NCI-H1694 (cell line): ENCODE data around the gene API5.

Experiments used
- DNase-seq: peaks from one replicate; lab custom pipeline; 2025; lab: John Stamatoyannopoulos, UW

The API5 gene

GRCh38 chr11:43360361-43361032 lies 48.7 kb downstream of the API5 start:
- no peak for DNase-seq

- DNase-seq = no peak
Measured at GRCh38 chr11:43366677-43367076, 54.9 kb downstream of the API5 start.

- no peak for DNase-seq
Measured at GRCh38 chr11:43367382-43368178, 55.8 kb downstream of the API5 start.

GRCh38 chr11:43376065-43376464 lies 64.3 kb downstream of the API5 start:
- no peak for DNase-seq

GRCh38 chr11:43376594-43376993 lies 64.8 kb downstream of the API5 start:
- no peak for DNase-seq

- no peak for DNase-seq
Measured at GRCh38 chr11:43377389-43377788, 65.6 kb downstream of the API5 start.

GRCh38 chr11:43378897-43379296 lies 67.1 kb downstream of the API5 start:
- DNase-seq = no peak

- no peak for DNase-seq
Measured at GRCh38 chr11:43381802-43382201, 70.0 kb downstream of the API5 start.

- no peak for DNase-seq
Measured at GRCh38 chr11:43382614-43383013, 70.8 kb downstream of the API5 start.

- DNase-seq = no peak
Measured at GRCh38 chr11:43384393-43384792, 72.6 kb downstream of the API5 start.

GRCh38 chr11:43392713-43393112 lies 80.9 kb downstream of the API5 start:
- no peak for DNase-seq

- no peak for DNase-seq
Measured at GRCh38 chr11:43393765-43394355, 82.1 kb downstream of the API5 start.
